K562 (cell line): ENCODE measurements around the gene PITPNM3. TPM values are rescaled to one million over a fixed set of nuclear protein-coding genes. Genes with fewer than 3 reads are reported as not detected.

Experiments
- ATAC-seq: fragments of 200-7000 bp; cut with Tn5 transposase; 3 replicates; pipeline ENCODE4 v1.9.1; 2020; ENCODE audit warnings: moderate library complexity
- BruUV-seq: library from RNA; stranded (reverse); fragments of 400-500 nt; replicated peaks from 2 replicates; lab custom pipeline; 2021; lab: Mats Ljungman, UMichigan
- CTCF ChIA-PET: fragments of 300-600 bp; formaldehyde crosslinking; extraction: SDS; loops from one replicate; lab custom pipeline; 2021; ENCODE audit warnings: low intra/inter-chr PET ratio; lab: Yijun Ruan, JAX
- POLR2A ChIA-PET: fragments of 300-600, 350-650 bp; sonication (Branson Sonifier 250); formaldehyde crosslinking; extraction: SDS; loops from one replicate; lab custom pipeline; 2021; ENCODE audit warnings: antibody characterized with exemption, inconsistent platforms; lab: Yijun Ruan, JAX
- DNase-seq, 4 experiments: peaks; one replicate each; pipeline versions ENCODE4 v3.0.0 to v3.0.0-alpha.2; 2011 to 2018; ENCODE audit warnings: low spot score in 3 of 4, mixed read lengths in 3 of 4; ENCODE audit errors: extremely low read depth in 1 of 4
- FAIRE-seq: peaks from 2 replicates; lab custom pipeline; 2011; peaks lifted over from hg19 to GRCh38; lab: Jason Lieb, UNC
- H2AFZ ChIP-seq: 2 replicates; pipeline ENCODE4 v1.6.0; 2011; ENCODE audit warnings: low read depth, low read length, control low read depth, inconsistent platforms
- H3K27ac ChIP-seq: fragments of 200-600 bp; 3 replicates; pipeline ENCODE4 v1.8.0; 2011; ENCODE audit warnings: low read depth, mild to moderate bottlenecking, control low read depth, inconsistent platforms, low read length, moderate library complexity, mixed read lengths; ENCODE audit errors: extremely low read depth
- H3K27me3 ChIP-seq, 2 experiments: fragments of 300-600 bp in 1 of 2; 2 replicates in 1 of 2; 3 replicates in 1 of 2; pipeline versions ENCODE4 v1.6.0 to v1.8.0; 2011; ENCODE audit warnings: inconsistent platforms in 2 of 2, low read length in 2 of 2, mild to moderate bottlenecking in 1 of 2, mixed read lengths in 1 of 2, moderate library complexity in 1 of 2; ENCODE audit not compliant: control insufficient read depth in 2 of 2, insufficient read depth in 2 of 2
- H3K36me3 ChIP-seq: fragments of 300-600 bp; 3 replicates; pipeline ENCODE4 v1.8.0; 2011; ENCODE audit warnings: mild to moderate bottlenecking, low read length, inconsistent platforms; ENCODE audit not compliant: control insufficient read depth, insufficient read depth
- H3K4me1 ChIP-seq, 2 experiments: fragments of 200-600 bp in 1 of 2; replicated peaks in 1 of 2; 2 replicates in 1 of 2; 3 replicates in 1 of 2; pipeline versions ENCODE4 v1.5.1 to v1.8.0; 2011; ENCODE audit warnings: inconsistent platforms in 2 of 2, low read length in 2 of 2, mild to moderate bottlenecking in 1 of 2, mixed read lengths in 1 of 2, moderate library complexity in 1 of 2; ENCODE audit not compliant: control insufficient read depth in 2 of 2, insufficient read depth in 2 of 2
- H3K4me2 ChIP-seq: 2 replicates; pipeline ENCODE4 v1.6.1; 2011; ENCODE audit warnings: low read length, control low read depth, inconsistent platforms, mixed read lengths; ENCODE audit not compliant: insufficient read depth
- H3K4me3 ChIP-seq: fragments of 200-600 bp; sonication (generic), shearing (Covaris generic); 2 replicates; pipeline ENCODE4 v1.5.1; 2016; ENCODE audit warnings: control low read depth, inconsistent platforms
- H3K79me2 ChIP-seq: fragments of 200-600 bp; 3 replicates; pipeline ENCODE4 v1.8.0; 2011; ENCODE audit warnings: low read length, inconsistent platforms; ENCODE audit not compliant: control insufficient read depth, insufficient read depth
- H3K9ac ChIP-seq, 2 experiments: 2 replicates each; pipeline versions ENCODE4 v1.6.0 to v1.6.1; 2011; ENCODE audit warnings: low read depth in 2 of 2, low read length in 2 of 2, control low read depth in 1 of 2, inconsistent platforms in 1 of 2, mild to moderate bottlenecking in 1 of 2, mixed read lengths in 1 of 2; ENCODE audit not compliant: insufficient read depth in 1 of 2
- H3K9me1 ChIP-seq: one replicate; pipeline ENCODE4 v1.6.0; 2011; ENCODE audit warnings: inconsistent platforms, mild to moderate bottlenecking, low read length, moderate library complexity; ENCODE audit not compliant: control insufficient read depth, insufficient read depth
- H3K9me3 ChIP-seq: replicated peaks from 2 replicates; pipeline ENCODE4 v1.5.1; 2011; ENCODE audit warnings: low read depth, low read length, inconsistent platforms; ENCODE audit not compliant: control insufficient read depth, insufficient read depth
- H4K20me1 ChIP-seq: replicated peaks from 2 replicates; pipeline ENCODE4 v1.6.1; 2011; ENCODE audit warnings: low read length, inconsistent platforms, mixed read lengths; ENCODE audit not compliant: control insufficient read depth, insufficient read depth
- ATF7 ChIP-seq: fragments of 450-650 bp; IDR thresholded peaks from 2 replicates; pipeline ENCODE4 v1.7.1; 2014; ENCODE audit warnings: mild to moderate bottlenecking, moderate library complexity
- CHD1 ChIP-seq: fragments of 200-600 bp; sonication (generic); IDR thresholded peaks from one replicate; pipeline ENCODE4 v1.6.1; 2012; ENCODE audit warnings: mild to moderate bottlenecking, moderate library complexity, low read length, inconsistent platforms
- GATAD2B ChIP-seq: fragments of 450-650 bp; IDR thresholded peaks from 2 replicates; pipeline ENCODE4 v1.6.1; 2017; ENCODE audit warnings: mild to moderate bottlenecking, borderline replicate concordance
- MEF2D ChIP-seq: conservative IDR thresholded peaks from 2 replicates; pipeline ENCODE4 v1.6.1; 2016; ENCODE audit warnings: low read depth, missing genetic modification characterization, missing compliant biosample characterization
- SUPT5H ChIP-seq: fragments of 450-650 bp; IDR thresholded peaks from 2 replicates; pipeline ENCODE4 v1.6.1; 2016
- ZBTB12 ChIP-seq: fragments of 250-450 bp; sonication (Bioruptor Pico); IDR thresholded peaks from 2 replicates; pipeline ENCODE4 v1.4.0; 2020
- ZBTB40 ChIP-seq, 2 experiments: fragments of 450-650 bp in 1 of 2; sonication (generic) in 1 of 2; formaldehyde crosslinking in 1 of 2; IDR thresholded peaks; 2 replicates each; pipeline versions ENCODE4 v1.7.1 to v1.9.0; 2016 to 2022; ENCODE audit warnings: inconsistent platforms in 1 of 2, mild to moderate bottlenecking in 1 of 2, missing genetic modification reagents in 1 of 2
- ZNF280A ChIP-seq: fragments of 450-650 bp; IDR thresholded peaks from 2 replicates; pipeline ENCODE4 v1.6.1; 2018; ENCODE audit warnings: mild to moderate bottlenecking, low read depth; ENCODE audit not compliant: partially characterized antibody
- ZNF79 ChIP-seq: fragments of 250-450 bp; sonication (Bioruptor Pico); IDR thresholded peaks from 2 replicates; pipeline ENCODE4 v1.4.0; 2020; ENCODE audit warnings: low read depth, mild to moderate bottlenecking, moderate library complexity
- WGBS: fragments of 100-300 bp; shearing (Covaris generic); methylation state at CpG from one replicate; pipeline ENCODE4 v1.1.6; 2016; ENCODE audit warnings: low coverage, mixed read lengths; ENCODE audit not compliant: insufficient coverage; ENCODE audit errors: missing lambda C conversion rate; 5-methylcytosine and 5-hydroxymethylcytosine counted together
- in situ Hi-C: fragments of 300-500 bp; cut with MboI; formaldehyde crosslinking; loops from 4 replicates; pipeline ENCODE4 v1.15.0; 2018; ENCODE audit warnings: inconsistent platforms, mixed read lengths
- intact Hi-C: fragments of 100-400 bp; cut with micrococcal nuclease; formaldehyde crosslinking; loops from 2 replicates; pipeline ENCODE4 v1.14.2; 2022
- polyA plus RNA-seq, 8 experiments: library from polyadenylated mRNA; depleted of rRNA in 4 of 8; stranded (reverse) in 5 of 8; unstranded in 3 of 8; fragments of >200 nt; fragmentation: Nextera tagmentation in 2 of 8; fragmentation: Illumina TruSeq in 1 of 8; extraction: Ambion mirVana in 2 of 8; extraction: Trizol in 1 of 8; gene quantifications; 2 replicates each; pipeline versions ENCODE4 v1.2.1 to v1.2.3, GENCODE V29; 2011 to 2014; ENCODE audit warnings: inconsistent platforms in 1 of 8, missing spikeins in 1 of 8
- total RNA-seq, 7 experiments: library from RNA; depleted of rRNA in 6 of 7; stranded (reverse); fragments of >200 nt in 6 of 7; fragmentation: Illumina TruSeq in 2 of 7; extraction: Trizol in 2 of 7; gene quantifications; 2 replicates each; pipeline versions ENCODE4 v1.2.1 to v1.2.3, GENCODE V29; 2011 to 2021; ENCODE audit warnings: low replicate concordance in 1 of 7

The PITPNM3 gene
- total and polyA plus RNA-seq, 9 of the 15 experiments (the other 6 are each of a cell fraction or from before 2014, with no cell fraction given), result 0.14 to 0.38 (median 0.22) TPM; not detected in 2

GRCh38 chr17:6467567-6467966 is 88.8 kb downstream of the PITPNM3 start:
- no TSS peak for BruUV-seq
- H3K9ac ChIP-seq, result no peak overlapping the region
- no peak overlapping the region for H2AFZ ChIP-seq
- H3K4me1 ChIP-seq, result peaks cover 12 to 17% of the 10 kb centered on the region in 2 experiments; a peak in 4 of 5 replicates
- no peak overlapping the region for H3K27ac ChIP-seq
- no peak overlapping the region for H3K4me2 ChIP-seq
- intact Hi-C loops (no loop called here), in situ Hi-C loops (no loop called here)
- 0% methylated on average over 1 of the region's 1 CpG for WGBS
- no peak overlapping the region for H3K4me3 ChIP-seq
- no peaks in the 10 kb centered on the region for H3K79me2 ChIP-seq
- DNase-seq (no peak), ATAC-seq (no peak), FAIRE-seq (no peak)
- H3K9me1 ChIP-seq, result no peaks in the 10 kb centered on the region
- peaks cover 0 to 9% of the 10 kb centered on the region in 2 experiments; a peak in 2 of 5 replicates for H3K27me3 ChIP-seq
- H3K36me3 ChIP-seq, result no peaks in the 10 kb centered on the region
- no peaks in the 10 kb centered on the region for H4K20me1 ChIP-seq
- no peaks in the 10 kb centered on the region for H3K9me3 ChIP-seq
- CTCF ChIA-PET, result no interaction called here
- POLR2A ChIA-PET, result no interaction called here
- TF ChIP-seq ATF7, result no peak
- TF ChIP-seq ZBTB40 (IDR thresholded peaks at IDR 0.05), result no peak
- TF ChIP-seq ZBTB40 (CRISPR knock-in tag; IDR thresholded peaks at IDR 0.05), result no peak
- no peak for TF ChIP-seq ZBTB12
- TF ChIP-seq GATAD2B, result no peak
- TF ChIP-seq ZNF280A, result no peak
- no peak for TF ChIP-seq SUPT5H
- no peak for TF ChIP-seq ZNF79
- no peak for TF ChIP-seq CHD1
- TF ChIP-seq MEF2D, result no peak
